Effector memory CD4-positive, alpha-beta T cell (primary cell): Measurements from ENCODE around the gene CDCA7L.
"Not testable (repeated sequence)": the region's sequence is repeated elsewhere in the genome, so short reads cannot be mapped to it uniquely, and the experiment has no call there.

ENCODE experiments used
- DNase-seq, 3 donors: peaks; one replicate each; pipeline ENCODE4 v3.0.0-alpha.2; 2020
- H3K27ac ChIP-seq: 2 replicates; pipeline ENCODE4 v1.7.0; 2013; ENCODE audit warnings: mild to moderate bottlenecking, low read length, moderate library complexity; ENCODE audit not compliant: insufficient read depth, poor library complexity, severe bottlenecking
- H3K27me3 ChIP-seq: replicated peaks from 2 replicates; pipeline ENCODE4 v1.7.0; 2013; ENCODE audit warnings: mild to moderate bottlenecking, low read length; ENCODE audit not compliant: insufficient read depth, control insufficient read depth, poor library complexity, severe bottlenecking
- H3K36me3 ChIP-seq: 2 replicates; pipeline ENCODE4 v1.7.0; 2013; ENCODE audit warnings: mild to moderate bottlenecking, low read length, moderate library complexity; ENCODE audit not compliant: control insufficient read depth, insufficient read depth
- H3K4me1 ChIP-seq: 2 replicates; pipeline ENCODE4 v1.7.0; 2013; ENCODE audit warnings: low read length, mild to moderate bottlenecking; ENCODE audit not compliant: control insufficient read depth, insufficient read depth, poor library complexity, severe bottlenecking
- H3K4me3 ChIP-seq: 2 replicates; pipeline ENCODE4 v1.7.0; 2013; ENCODE audit warnings: low read length, low read depth, mild to moderate bottlenecking; ENCODE audit not compliant: insufficient read depth, poor library complexity, severe bottlenecking
- H3K9me3 ChIP-seq: 2 replicates; pipeline ENCODE4 v1.7.0; 2013; ENCODE audit warnings: mild to moderate bottlenecking, low read length, moderate library complexity; ENCODE audit not compliant: control insufficient read depth

CDCA7L gene

DNA sequence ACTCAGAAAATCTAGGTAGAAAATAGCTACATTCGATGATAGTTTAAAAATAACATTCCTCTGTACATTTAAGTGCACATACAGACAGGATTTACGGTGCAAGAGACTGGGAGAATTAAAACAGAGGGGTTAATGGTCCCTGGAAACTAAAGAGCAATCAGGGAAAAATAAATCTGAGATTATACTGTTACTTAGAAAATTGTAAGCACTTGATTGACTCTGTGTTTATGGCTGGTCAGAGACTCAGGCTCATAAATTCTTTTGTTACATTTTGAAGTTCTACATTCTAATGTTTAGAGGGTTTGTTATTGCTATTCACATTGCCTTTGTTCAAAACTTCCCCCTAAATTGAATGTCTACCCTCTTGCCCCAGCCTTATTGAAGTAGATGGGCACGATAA, 54.4 kb downstream of the CDCA7L start:
- Histone ChIP-seq H3K27ac (no peak overlapping the region), H3K4me3 (no peak overlapping the region), H3K36me3 (no peaks in the 10 kb centered on the region), H3K9me3 (no peaks in the 10 kb centered on the region), H3K27me3 (peaks cover 3% of the 10 kb centered on the region), H3K4me1 (no peaks in the 10 kb centered on the region)
- no peak for DNase-seq

- Histone ChIP-seq H3K9me3 (no peaks in the 10 kb centered on the region), H3K4me1 (no peaks in the 10 kb centered on the region), H3K27ac (no peak overlapping the region), H3K36me3 (no peaks in the 10 kb centered on the region), H3K4me3 (no peak overlapping the region), H3K27me3 (no peaks in the 10 kb centered on the region)
- no peak for DNase-seq
These were observed 57.9 kb downstream of the CDCA7L start for GRCh38 chr7:21887779-21888178.

DNA sequence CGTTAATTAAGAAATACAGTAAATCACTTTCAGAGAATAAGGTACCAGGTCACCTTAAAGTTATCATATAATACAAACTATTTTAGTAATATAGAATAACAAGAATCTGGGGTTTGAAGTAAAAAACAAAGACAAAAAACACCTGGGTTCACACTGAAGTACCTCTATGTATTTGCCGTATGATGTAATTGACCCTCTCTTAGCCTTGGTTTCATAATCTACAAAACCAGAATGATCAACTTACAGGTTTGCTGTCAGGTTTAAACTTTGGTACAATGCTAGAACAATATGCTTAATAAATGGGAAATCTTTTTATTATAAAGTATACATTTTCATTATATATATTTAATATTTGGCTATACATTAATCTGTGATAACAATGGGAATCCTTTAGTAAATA, 58.3 kb downstream of the CDCA7L start:
- no peak for DNase-seq
- Histone ChIP-seq H3K36me3 (no peaks in the 10 kb centered on the region), H3K27ac (no peak overlapping the region)

GRCh38 chr7:21886396-21886795, 59.3 kb downstream of the CDCA7L start:
- no peaks in the 10 kb centered on the region for H3K9me3 ChIP-seq
- H3K27me3 ChIP-seq = no peaks in the 10 kb centered on the region
- no peak for DNase-seq
- no peaks in the 10 kb centered on the region for H3K4me1 ChIP-seq
- H3K4me3 ChIP-seq = no peak overlapping the region
- H3K27ac ChIP-seq = no peak overlapping the region
- H3K36me3 ChIP-seq = no peaks in the 10 kb centered on the region

More for the DNA sequence above, 58.3 kb downstream of the CDCA7L start:
- Histone ChIP-seq H3K27me3 (no peaks in the 10 kb centered on the region), H3K4me1 (no peaks in the 10 kb centered on the region), H3K4me3 (no peak overlapping the region), H3K9me3 (no peaks in the 10 kb centered on the region)

DNA sequence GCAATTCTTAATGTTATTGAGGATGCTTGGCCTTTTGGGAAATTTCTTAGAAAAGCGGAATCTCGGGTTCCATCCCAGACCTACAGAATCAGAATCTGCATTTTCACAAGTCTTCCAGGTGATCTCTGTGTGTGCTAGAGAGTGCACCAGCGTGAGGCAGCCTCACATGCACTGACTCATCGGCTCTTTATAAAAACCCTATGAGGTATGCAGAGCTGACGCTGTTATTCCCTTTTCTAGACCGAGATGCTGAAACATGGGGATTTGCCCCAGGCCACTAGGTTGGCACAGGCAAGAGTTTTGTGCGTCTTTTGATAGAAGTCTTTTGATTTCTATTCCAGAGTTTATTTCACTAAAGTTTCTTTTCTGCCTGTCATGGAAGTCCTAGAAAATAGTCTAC, 61.2 kb downstream of the CDCA7L start:
- no peaks in the 10 kb centered on the region for H3K36me3 ChIP-seq
- H3K9me3 ChIP-seq = no peaks in the 10 kb centered on the region
- no peak overlapping the region for H3K4me3 ChIP-seq
- H3K27me3 ChIP-seq = no peaks in the 10 kb centered on the region
- DNase-seq = no peak
- H3K27ac ChIP-seq = no peak overlapping the region
- no peaks in the 10 kb centered on the region for H3K4me1 ChIP-seq

GRCh38 chr7:21883501-21883900, 62.2 kb downstream of the CDCA7L start:
- DNase-seq = not testable (repeated sequence)

DNA sequence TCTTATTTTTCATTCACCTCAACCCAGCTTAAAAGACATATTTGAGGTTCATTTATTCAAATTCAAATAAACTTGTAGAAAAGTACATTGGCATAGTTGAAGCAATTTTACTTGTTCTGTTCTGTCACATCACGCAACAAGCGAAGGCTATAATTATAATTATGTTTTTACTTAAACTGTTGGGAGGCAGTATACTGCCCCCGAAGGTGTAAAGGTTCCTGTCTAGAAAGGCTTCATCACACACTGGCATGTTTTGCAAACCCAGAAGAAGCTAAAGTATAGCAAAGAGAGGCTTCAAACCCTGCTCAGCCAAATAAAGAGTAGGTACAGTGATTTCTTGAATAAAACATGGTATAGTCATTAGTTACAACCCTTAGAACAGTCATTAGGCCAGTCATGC, 62.6 kb downstream of the CDCA7L start:
- H3K27me3 ChIP-seq = no peaks in the 10 kb centered on the region
- H3K9me3 ChIP-seq = no peaks in the 10 kb centered on the region
- no peaks in the 10 kb centered on the region for H3K36me3 ChIP-seq
- H3K27ac ChIP-seq = no peak overlapping the region
- DNase-seq = no peak
- no peak overlapping the region for H3K4me3 ChIP-seq
- no peaks in the 10 kb centered on the region for H3K4me1 ChIP-seq

More at GRCh38 chr7:21883501-21883900, 62.2 kb downstream of the CDCA7L start:
- H3K4me1 ChIP-seq, H3K36me3 ChIP-seq, H3K4me3 ChIP-seq, H3K9me3 ChIP-seq, H3K27me3 ChIP-seq, H3K27ac ChIP-seq: not testable (repeated sequence)

DNA sequence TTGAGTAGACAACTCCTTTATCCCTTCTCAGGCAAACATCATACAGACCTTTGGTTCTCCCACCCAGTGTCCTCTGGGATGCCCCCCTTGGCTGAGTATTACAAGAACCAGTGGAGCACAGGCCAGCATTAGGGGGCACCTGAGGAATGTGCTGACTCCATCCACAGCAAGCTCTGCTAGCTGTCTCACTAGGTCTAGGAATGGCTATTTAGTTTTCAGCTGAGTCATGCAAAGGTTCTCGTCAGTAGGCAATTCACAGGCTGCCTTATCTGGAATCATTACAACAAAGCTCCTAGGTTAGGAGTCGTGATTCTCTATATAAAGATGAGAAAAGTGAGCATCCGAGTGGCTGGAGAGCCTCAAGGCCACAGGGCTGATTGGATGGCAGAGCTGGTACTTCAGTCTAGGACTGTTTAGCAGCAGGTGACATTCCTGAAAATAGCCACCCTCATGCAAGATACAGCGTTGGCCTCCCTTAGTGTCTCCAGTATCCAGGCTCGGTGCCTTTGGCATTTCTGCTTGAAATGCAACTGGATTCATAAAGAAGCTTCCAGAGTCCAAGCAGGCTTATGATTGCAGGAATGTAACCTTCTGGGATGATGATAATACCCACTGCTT, 75.8 kb downstream of the CDCA7L start:
- Histone ChIP-seq H3K27me3 (no peaks in the 10 kb centered on the region), H3K4me1 (no peaks in the 10 kb centered on the region), H3K4me3 (no peak overlapping the region), H3K27ac (no peak overlapping the region), H3K9me3 (no peaks in the 10 kb centered on the region), H3K36me3 (no peaks in the 10 kb centered on the region)
- DNase-seq = no peak

DNA sequence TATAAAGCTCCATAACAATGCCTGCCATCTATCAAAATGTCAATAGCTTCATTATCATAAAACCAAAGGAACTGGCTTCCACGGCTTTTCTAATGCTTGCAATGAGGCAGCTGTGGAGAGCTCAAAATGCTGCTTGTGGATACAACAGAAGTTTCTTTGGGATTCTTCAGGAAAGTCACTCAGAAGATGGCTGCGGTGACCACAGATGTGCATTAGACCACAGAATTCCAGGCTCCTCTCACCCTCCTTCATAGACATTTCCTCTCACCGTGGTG, 77.2 kb downstream of the CDCA7L start:
- no peaks in the 10 kb centered on the region for H3K9me3 ChIP-seq
- no peak overlapping the region for H3K27ac ChIP-seq

DNA sequence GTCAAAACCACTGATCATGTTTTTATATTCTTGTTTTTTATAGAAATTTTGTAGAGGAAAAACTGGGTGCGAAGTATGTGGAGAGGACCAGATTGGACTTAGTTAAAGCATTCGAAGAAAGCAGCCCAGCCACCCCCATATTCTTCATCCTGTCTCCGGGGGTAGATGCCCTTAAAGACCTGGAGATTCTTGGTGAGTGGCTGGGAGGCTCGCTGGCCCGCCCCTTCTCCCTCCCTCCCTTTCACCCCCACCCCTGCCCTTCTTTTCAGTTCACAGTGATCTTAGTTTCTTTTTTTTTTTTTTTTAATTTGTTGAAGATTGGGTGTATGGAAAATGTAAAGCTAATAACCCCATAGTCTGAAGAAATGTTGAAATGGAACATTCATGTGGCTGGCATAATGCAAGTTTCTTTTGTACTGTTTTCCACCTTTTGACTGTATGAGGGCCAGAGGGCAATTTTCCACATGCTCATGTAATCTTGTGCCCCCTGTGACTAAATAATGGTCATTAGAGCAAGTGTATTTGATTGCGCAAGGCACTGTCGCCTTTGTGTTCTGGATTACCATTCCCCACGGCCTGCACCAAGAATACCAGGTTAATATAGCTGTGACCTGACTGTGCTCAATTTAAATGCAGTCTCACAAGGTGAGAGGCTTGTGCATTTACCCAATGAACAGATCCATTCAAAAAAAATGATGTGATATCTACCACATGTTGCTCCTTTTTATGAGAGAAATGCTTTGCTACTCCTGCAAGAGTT, 77.7 kb downstream of the CDCA7L start:
- H3K27me3 ChIP-seq = no peaks in the 10 kb centered on the region

More for the DNA sequence above, 77.2 kb downstream of the CDCA7L start:
- no peaks in the 10 kb centered on the region for H3K27me3 ChIP-seq
- no peaks in the 10 kb centered on the region for H3K4me1 ChIP-seq
- no peak for DNase-seq
- no peaks in the 10 kb centered on the region for H3K36me3 ChIP-seq
- H3K4me3 ChIP-seq = no peak overlapping the region

More for the DNA sequence above, 77.7 kb downstream of the CDCA7L start:
- no peaks in the 10 kb centered on the region for H3K36me3 ChIP-seq
- no peaks in the 10 kb centered on the region for H3K9me3 ChIP-seq
- no peak for DNase-seq
- no peaks in the 10 kb centered on the region for H3K4me1 ChIP-seq
- no peak overlapping the region for H3K4me3 ChIP-seq
- no peak overlapping the region for H3K27ac ChIP-seq
